NCI-H510A treated with DMSO at 0.1 percent for 48 hours (cell line): ENCODE measurements around the gene RABGAP1L.

ENCODE experiments used
- DNase-seq: peaks from one replicate; lab custom pipeline; 2025; lab: John Stamatoyannopoulos, UW

The RABGAP1L gene

DNA sequence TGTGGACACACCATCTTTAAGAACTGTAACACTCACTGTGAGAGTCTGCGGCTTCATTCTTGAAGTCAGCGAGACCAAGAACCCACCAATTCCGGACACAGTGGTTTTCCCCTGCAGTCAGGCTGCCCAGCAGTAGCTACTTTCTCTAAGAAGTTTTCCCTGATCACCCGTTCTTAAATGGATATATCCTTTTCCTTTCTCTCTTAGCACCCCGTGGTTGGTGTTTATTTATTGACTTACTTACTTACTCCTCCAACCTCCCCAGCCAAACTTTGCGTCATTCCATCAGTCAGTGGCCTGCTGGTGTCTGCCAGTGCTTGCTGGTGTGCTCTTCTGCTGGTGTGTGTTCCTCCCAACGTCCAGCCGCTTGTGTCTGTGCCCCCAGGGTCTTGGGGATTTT is 553.2 kb downstream of the RABGAP1L start:
- no peak for DNase-seq

DNA sequence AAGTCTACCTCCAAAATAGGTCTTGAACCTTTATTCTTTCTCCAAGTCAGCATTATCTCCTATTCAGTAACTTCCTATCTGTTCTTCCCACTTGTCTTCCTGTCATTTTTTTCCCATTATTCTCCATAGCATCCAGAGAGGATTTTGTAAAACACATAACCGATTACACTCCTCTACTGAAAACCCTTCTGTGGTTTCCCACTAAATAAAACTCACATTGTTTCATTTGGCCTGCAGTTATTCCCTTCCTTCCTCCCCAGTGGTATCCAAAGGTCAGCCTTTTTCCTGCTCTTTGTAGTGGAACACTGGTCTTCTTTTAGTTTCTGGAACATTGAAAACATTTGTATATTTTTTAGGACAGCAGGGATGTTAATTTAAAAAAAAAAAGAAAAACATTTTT is 554.5 kb downstream of the RABGAP1L start:
- no peak for DNase-seq

DNA sequence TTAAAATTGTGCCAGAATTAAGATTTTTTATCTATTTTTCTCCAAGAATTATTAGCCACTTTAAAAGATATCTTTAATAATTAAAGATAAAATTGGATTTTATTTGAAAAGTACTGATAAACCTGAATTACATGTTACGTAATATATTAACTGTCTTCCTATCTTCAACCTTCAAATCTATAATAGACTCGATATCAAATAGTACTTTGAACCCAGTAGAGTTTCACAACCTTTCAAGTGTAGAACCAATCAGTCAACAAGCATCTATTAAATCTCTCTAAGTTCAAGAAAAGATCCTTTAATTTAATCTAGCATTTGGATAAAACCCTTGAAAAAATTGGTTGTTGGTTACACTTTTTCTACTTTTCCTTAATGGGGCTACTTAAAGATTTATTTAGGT is 559.9 kb downstream of the RABGAP1L start:
- no peak for DNase-seq

DNA sequence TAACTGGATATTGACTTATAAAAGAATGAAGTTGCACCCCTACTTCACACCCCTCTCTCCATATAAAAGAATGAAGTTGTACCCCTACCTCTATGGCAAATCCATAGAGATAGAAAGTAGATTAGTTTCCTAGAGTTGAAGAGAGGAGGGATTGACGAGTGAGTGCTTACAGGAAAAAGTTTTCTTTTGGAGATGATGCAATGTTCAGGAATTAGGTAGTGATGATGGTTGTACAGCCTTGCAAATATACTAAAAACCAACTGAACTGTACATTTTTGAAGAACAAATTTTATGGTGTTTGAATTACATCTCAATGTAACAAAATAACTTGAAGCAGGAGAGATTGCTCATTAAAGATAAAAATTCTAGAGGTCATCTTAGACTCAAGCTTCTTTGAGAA is 561.3 kb downstream of the RABGAP1L start:
- DNase-seq = no peak

DNA sequence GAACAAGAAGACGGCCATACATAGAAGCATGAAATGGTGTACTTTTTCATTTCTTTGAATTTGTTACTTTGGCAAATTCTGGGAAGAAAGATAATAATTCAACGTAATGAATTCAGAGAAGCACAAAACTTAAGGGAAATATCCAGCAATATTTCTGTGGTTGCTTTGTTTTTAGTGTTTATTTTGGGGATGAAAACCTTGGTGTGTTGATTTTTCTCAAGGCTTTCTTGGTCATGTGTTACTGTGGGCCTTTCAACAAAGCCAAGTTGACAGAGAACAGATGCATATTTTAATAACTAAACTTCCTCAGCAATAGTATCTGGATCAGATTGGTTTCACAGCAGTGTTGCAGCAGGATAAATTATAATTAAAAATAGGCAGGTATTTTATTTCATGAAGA is 561.9 kb downstream of the RABGAP1L start:
- no peak for DNase-seq

DNA sequence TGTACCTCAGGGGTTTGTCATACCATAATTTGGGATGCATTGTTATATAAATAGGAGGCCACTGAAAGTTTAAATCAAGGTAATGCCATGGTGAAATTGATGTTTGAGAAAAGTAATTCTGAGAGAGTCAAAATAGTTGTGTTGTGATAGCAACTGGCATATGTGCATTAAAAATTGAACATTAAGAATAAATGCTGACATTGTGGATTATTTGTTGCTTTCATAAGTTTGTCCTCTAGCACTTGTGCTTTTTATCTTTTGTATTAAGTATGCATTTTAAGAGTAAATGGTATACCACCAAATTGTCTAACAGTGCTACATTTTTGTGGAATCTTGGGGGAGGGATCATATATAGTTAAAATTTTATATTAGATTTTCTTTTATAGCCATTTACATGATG is 564.5 kb downstream of the RABGAP1L start:
- no peak for DNase-seq

DNA sequence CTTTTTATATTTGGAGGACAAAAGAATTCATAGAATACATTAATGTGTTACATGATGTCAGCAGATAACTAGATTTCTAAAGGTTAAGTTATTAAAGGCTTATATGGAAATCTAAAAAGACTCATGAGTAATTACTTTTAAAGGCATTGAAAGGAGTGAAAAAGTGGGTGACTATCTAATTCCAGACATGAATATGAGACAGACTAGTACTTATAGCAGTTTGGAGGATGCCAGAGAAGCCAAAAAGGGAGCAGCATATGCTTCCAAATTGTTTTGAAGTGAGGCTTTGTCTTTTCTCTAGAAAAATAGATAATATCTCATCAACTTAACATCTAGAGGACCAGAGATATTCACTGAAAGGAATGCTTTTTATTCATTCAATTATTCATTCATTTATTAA is 564.9 kb downstream of the RABGAP1L start:
- no peak for DNase-seq

DNA sequence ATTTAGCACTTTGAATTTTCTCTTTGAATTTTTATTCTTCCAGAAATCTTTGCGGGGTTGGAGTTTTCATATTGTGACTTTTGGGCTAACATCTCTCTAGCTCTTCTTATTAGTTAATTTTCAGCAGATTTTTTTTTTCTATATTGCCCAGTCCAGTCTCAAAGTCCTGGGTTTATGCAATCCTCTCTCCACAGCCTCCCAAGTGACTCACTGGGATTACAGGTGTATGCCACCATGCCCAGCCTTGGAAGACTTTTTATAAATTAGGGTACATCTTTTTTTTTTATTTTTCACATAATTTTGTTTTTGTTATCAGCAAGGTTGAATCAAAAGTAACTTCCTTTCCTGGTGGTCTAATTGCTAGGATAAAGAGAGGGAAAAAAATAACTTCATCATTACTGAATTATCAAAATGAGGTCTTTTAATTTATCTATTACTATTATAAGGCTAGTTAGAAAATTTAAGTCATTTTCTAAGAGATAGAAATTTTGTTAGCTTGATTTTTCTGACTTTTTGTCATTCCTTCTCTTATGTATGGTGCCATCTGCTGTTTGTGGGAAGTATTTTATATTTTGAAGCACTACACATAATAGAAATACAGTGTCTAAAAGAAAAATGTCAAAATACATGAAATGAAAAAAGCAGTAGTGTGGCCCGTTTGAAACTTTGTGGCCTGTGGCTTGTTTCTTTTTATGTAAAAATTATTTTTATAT is 567.0 kb downstream of the RABGAP1L start:
- DNase-seq = peak; percentile 27

DNA sequence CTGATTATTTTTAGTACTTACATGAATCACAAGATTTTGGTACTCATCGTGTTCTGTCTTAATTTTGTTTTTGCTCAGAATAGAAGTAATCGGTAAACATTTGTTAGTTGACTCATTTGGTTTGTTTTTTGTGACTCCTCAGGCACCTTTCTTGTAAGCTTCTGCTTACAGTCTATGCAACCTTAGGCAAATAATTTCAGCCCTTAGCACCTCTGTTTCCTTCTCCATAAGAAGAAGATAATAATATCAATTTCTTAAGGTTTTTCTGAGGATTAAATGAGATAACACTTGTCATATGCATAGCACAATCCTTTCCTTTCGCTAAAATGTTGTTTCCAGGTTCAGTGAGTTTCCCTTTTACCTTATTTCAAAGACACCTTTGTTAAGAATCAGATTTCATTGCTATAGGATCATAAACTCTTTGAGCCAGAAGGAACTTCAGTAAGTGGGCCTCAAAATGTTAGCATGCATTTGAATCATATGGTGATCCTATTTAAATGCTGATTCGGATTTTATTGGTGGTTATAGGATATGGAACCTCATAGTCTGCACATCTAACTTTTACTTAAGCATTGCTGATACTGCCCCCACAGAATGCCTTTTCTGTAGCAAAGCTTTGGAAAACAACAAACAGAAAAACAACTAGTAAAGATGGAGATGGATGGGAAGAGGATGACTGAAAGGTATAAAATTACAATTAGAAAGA is 567.7 kb downstream of the RABGAP1L start:
- DNase-seq = no peak

DNA sequence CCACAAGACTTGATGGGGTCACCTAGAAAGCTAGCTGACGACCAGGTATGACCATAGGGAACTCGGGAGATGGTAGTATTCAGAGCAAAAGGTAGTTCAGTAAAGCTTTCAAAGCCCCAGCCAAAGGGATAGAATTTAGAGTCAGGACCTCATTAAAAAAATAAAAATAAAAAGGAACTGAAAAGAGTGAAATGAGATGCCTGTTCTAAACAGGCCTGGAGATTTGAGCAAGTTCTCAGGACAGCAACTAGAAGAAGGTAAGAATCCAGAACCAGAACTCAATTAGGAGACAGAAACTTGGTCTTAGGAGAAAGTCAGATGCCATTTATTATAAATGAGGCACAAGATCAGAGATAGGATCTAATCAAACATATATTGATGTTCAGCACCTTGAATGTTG is 575.0 kb downstream of the RABGAP1L start:
- no peak for DNase-seq

DNA sequence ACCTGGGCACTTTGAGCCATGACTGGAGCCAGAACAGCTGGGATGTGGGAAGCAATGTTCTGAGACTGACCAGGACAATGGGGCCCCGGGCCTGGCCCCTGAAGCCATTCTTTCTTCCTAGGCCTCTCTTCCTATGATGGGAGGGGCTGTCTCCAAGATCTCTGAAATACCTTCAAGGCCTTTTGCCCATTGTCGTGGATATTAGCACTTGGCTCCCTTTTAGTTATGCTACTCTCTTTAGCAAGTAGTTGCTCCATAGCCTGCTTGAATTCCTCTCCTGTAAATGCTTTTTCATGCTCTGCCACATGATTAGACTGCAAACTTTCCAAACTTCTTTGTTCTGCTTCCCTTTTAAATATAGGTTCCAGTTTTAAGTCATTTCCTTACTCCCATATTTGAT is 577.5 kb downstream of the RABGAP1L start:
- no peak for DNase-seq

DNA sequence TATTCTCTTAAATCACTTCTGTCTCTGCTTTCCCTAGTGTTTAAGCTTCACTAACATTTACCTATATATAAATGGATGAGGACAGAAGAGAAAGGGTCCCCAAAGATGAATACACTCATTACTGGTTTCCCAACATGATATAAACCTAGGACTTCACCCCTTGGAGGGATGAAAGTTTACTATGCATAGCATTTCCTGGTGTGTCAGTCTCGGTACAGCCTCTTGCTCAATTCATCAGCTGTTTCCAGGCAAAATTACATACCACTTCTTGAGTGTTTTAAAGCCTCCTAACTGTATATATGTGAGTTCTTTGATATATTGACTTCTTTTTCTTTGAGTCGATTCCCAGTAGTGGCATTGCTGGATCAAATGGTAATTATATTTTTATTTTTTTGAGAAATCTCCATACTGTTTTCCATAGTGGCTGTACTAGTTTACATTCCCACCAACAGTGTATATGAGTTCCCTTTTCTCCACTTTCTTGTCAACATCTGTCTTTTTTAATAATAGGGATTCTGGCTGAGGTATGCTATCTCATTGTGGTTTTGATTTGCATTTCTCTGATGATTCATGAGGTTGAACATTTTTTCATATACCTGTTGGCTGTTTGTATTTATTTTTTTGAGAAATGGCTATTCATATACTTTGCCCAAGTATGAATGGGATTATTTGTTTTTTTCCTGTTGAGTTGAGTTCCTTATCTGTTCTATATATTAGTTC is 581.1 kb downstream of the RABGAP1L start:
- DNase-seq = no peak

DNA sequence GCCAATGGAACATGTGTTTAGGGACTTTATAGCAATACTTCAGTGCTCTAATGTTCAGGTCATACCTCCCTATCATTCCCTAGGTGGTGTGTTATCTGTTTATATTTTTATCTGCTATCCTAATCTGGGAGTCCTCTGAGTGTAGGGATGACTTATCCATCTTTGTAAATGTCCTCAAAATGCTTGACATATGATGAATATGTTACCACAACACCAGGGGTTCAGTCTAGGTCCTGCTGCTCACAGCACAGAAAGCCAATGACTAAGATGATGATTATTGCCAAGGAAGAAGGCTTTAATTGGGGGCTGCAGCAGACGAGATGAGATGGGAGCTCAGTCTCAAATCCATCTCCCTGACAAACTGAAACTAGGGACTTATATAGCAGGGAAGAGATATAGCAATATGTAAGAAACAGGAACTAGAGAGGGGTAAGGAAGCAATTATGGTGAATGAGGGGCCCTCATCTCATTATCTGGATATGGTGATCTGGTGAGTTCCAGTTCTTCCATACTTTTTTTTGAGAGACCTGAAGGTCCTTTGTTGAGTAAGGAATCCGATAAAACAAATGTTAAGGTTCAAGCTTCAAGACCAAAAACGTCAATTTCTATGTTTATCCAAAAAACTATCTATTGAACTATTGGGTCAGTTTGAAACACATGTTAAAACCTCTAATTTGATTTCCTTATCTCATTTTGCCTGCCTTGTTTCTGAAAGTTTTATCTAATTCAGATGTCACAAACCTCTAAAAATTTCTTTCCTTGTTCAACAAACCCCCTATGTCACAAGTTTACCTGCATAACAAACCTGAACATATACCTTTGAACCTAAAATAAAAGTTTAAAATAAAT is 583.7 kb downstream of the RABGAP1L start:
- DNase-seq = no peak

DNA sequence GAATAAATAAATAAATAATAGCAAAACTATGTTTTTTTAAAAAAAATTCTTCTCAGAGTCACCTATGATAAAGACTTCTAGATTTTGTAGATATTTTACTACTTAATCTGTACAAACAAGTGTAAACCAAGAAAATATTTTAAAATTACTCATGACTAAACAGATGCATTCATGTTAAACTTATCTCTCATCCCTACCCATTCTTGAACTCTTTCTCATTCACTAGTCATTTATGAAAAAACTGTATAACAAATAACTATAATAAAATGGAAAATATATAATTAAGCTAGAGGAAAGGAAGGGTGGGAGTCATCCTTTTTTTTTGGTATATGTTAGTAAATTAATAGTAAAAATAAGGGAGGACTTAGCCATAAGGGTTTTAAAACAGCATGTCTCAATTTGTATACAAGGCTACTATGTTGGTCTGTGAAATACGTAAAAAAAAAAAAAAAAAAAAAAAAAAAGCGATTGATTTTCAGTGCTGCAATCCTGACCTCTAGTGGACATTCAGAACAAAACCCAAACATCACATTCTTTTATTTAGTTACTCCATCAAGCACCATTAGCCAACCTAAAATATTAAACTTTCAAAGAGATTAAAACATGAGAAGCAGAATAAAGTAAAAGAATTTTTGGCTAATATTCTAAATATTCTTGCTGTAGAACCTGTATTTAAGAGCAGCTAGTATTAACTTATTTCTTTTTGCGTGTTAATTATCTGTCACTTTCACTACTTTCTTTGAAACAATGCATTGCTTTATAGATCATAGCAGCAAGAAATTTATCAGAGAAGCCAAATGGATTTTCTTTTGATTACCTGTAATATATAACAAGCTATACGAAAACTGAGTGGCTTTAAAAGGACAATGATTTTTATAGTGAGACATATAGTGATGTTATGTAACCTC is 584.6 kb downstream of the RABGAP1L start:
- peak; percentile 77 for DNase-seq

DNA sequence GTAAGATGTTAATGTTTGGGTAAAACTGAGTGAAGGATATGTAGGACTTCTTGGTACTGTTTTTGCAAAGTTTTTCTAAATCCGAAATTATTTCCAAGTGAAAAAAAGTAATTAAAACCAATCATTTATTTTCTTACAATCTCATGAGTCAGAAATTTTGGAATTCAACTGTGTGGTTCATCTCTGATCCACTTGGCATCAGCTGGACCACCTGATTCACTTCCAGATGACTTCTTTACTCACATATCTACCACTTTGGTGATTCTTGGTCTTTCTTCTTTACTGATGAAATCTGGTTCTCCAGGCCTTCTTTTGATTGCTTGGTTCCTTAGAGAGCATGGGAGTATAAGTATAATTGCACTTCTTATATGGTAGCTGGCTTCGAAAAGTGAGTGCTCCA is 585.6 kb downstream of the RABGAP1L start:
- DNase-seq = no peak

DNA sequence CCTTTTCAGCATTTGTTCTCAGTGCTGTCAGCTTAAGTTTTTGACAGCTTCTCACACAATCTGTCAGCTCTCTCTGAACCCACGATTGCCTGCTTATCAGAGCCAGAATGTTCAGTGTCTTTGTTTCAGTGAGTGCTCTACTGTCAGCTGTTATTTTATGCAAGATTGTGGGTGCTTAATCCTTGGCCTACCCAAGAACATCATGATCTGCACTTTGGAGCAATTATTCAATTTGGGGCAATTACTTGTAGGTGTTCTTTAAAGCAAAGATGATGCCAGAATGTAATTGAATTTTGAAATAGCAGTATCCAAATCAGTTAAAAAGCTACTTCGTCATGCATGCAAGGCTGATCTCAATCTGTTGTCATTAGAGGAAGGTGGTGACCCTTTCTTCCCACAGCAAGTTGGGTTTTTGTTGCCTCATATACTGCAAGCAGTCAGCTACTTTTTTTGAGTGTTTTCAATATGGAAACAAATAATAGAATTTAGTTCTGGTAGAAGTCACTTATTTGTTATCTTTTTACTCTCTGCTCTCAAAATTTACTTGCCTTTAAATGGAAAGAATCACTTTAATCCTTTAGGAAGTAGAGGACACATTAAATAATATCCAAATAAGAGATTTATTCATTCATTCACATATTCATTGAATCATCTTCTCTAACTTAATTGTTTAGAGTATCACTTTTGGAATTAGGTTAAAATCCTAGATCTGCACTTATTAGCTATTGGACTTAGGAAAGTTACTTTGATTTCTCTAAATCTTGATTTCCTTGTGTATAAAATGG is 586.9 kb downstream of the RABGAP1L start:
- DNase-seq = no peak

DNA sequence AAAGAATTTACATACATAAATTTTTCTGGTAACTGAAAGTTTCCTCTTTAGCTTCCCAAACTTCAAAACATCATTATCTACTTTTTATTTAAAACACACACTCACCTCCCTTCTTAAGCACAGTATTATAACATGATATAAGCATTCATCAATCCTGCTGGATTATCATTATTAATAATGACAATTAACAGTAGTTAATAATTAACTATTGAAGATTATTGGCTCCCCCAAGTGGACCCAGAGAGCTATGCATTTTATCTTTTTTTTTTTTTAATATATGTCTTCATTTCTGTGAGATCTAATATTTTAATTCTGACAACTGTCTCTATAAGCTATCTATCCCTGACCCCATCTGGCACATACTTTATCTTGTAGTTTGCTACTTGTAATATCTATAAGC is 588.3 kb downstream of the RABGAP1L start:
- no peak for DNase-seq

DNA sequence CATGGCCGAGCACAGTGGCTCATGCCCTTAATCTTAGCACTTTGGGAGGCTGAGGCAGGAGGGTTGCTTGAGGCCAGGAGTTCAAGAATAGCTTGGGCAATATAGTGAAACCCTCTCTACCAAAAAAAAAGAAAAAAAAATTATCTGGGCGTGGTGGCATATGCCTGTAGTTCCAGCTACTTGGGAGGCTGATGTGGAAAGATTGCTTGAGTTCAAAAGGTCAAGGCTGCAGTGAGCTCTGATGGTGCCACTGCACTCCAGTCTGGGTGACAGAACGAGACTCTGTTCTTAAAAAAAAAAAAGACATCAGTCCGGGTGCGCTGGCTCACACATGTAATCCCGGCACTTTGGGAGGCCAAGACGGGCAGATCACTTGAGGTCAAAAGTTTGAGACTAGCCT is 589.3 kb downstream of the RABGAP1L start:
- DNase-seq = no peak

DNA sequence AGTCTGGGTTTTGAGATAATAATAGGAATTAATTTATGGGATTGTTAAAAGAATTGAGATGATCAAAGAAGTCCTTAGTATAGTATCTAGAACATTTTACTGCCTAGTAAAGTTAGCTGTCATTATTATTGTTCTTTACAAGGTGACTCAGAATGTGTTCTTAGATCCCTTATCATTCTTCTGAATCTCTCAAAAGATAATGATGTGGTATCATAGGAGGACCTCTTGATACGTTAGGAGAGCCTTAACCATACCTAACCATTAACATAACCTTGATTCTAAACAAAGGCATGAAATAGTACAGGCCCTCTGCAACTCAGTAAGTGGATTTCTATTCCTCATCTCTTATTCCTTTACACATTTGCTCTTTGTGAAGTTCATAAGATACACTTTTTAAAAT is 593.8 kb downstream of the RABGAP1L start:
- no peak for DNase-seq

DNA sequence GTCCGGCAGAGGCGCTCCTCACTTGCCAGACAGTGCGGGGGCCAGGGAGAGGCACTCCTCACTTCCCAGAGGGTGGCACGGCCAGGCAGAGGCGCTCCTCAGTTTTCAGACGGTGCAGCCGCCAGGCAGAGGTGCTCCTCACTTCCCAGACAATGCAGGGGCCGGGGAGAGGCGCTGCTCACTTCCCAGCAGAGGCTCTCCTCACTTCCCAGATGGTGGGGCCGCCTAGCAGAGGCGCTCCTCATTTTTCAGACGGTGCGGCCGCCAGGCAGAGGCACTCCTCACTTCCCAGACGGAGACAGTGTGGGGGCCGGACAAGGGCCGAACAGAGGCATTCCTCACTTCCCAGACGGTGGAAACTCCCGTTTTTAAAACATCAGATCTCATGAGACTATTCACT is 602.0 kb downstream of the RABGAP1L start:
- no peak for DNase-seq
